Measurements from ENCODE around the gene UTP4.
"Not testable (repeated sequence)": the region's sequence is repeated elsewhere in the genome, so short reads cannot be mapped to it uniquely, and the experiment has no call there.

The UTP4 gene

DNA sequence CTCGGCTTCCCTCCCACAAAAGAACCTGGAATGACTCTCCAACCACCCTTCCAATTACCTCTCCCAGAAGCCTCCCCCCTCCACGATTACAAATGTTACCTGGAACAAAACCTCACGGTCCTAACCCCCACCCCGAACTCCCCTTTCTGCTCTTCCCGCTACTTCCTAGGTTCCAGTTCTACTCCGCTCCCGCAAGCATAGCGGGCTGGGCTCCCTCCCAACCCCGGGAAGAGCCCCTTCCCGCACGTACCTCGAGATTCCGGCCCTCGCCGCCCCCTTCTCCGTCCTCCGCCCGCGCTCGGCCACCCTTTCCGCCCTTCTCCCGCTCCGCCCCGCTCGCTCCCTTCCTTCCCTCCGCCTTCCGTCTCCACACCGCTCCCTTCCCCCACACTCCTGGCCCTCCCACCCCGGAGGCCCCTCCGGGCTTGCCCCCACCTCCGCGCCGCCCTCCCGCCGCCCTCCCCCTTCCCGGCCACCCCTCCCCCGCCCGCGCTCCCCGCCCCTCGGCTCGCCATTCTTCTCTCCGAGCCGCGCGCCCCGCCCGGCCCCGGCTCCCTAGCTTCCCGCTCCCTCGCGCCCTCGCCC is 518 bp upstream of the UTP4 start:
- DNase-seq, result peak; percentile 86

DNA sequence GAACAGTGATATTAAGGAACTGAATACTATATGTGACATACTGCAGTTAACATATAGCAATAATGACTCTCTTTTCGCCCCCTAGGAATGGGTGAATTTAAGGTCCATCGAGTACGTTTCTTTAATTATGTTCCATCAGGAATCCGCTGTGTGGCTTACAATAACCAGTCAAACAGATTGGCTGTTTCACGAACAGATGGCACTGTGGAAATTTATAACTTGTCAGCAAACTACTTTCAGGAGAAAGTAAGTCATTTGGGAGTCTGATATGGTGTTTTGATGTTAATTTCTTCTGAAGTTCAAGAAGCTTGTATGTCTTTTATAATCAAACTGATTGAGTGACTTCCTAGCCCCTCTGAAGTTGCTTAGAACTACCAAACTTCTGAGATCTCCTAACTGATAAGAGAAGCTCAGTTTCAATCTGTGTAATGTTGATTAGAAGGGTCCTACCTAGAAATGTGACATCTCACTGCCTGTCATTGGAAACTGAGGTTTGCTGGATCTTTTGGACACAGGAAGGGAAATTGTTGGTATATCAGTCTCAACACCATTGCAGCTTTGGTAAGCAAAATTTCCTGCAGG is 1.0 kb downstream of the UTP4 start:
- DNase-seq, result no peak

DNA sequence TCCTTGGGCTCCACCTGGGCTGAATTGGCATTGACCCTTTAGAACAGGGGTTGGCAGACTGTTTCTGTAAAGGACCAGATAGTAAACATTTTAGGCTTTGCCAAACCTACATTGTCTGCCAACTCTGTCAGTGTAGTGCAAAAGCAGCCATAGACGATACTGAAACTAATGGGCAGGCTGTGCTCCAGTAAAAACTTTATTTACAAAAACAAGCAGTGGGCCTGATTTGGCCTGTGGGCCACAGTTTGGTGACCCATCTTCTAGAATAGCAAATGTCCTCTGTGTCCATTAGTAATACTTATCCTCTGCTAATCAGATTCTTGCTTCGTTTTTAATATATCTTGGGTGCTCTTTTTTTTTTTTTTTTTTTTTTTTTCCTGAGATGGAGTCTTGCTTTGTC is 6.2 kb downstream of the UTP4 start:
- DNase-seq, result no peak

DNA sequence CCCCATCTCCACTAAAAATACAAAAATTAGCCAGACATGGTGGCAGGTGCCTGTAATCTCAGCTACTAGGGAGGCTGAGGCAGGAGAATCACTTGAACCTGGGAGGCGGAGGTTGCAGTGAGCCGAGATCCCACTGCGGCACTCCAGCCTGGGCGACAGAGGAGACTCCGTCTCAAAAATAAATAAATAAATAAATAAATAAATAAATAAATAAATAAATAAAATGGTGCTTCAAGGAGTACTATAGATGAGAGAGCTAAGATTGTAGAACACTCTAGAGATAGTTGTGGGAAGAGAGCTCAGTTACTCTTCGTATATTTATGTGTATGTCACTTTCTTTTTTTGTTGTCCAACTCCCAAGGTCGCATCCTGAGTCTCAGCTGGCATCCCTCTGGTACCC is 7.0 kb downstream of the UTP4 start:
- DNase-seq, result not testable (repeated sequence)

DNA sequence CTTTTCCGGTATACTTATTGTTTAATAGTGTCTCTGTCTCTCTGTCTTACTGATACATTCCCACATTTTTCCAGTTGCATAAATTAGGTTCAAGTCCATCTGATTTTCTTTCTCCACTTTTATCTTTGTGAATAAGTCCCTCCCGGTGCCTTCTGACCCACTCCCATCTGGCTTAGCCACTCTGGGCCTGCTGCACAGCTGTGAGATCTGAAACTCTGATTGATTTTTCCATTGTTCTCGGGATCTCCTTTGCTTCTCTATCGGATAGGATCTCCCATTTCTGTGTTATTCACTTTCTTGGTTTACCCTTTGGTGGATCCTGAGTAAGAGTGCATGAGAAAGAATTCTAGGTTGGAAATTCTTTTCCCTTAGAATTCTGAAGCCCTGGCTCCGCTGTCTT is 8.6 kb downstream of the UTP4 start:
- DNase-seq, result no peak

DNA sequence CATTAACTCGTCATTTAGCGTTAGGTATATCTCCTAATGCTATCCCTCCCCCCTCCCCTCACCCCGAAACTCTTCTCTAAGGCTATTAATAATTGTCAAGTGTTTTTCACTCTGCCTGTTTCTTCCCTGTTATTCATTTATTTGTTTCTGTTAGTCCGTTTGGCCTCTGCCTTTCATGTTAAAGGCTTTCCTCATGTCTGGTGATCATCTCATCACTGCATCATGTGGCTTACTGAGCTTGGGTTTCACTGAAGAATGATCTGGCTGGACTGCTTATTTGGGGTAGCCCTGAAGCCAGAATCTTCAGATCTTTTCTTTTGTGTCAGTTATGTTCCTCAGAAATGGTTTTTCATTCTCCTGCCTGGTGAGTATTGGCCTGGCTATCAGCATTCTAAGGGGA is 9.5 kb downstream of the UTP4 start:
- DNase-seq, result no peak

DNA sequence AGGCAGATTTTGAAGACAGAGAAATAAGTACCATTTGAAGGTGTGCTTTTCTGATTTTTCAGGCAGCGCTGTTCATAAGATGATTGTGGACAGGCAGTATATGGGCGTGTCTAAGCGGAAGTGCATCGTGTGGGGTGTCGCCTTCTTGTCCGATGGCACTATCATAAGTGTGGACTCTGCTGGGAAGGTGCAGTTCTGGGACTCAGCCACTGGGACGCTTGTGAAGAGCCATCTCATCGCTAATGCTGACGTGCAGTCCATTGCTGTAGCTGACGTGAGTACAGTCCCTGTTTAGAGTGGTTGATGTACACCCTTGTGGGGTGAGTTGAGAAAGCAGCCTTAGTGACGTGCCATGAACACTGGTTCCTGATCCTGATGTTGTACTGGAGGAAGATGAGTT is 10.7 kb downstream of the UTP4 start:
- no peak for DNase-seq

DNA sequence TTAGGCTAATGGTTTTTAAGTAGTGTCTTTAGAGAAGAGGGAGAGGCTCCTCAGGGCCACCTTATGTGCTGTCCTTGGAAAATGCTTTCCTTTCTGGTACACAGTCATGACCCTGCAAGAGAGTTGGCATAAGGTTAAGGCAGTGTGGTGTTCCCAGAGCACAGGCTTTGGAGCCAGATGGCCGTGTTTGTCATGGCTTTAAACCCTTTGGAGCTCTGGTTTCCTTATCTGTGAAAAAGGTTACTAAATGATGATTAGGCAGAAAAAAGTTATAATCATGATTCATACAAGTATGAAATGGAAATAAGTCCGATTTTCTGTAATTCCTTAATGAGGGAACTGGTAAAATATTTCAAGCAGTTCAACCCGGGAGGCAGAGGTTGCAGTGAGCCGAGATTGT is 13.2 kb downstream of the UTP4 start:
- no peak for DNase-seq

DNA sequence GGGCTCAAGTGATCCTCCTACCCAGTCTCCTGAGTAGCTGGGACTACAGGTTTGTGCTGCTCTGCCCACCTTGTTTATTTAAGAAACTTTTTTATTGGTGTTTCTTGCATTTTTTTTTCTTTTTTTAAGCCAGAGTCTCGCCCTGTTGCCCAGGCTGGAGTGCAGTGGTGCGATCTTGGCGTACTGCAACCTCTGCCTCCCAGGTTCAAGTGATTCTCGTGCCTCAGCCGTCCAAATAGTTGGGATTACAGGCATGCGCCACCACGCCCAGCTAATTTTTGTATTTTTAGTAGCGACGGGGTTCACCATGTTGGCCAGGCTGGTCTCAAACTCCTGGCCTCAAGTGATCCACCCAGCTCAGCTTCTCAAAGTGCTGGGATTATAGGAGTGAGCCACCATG is 17.2 kb downstream of the UTP4 start:
- DNase-seq, result not testable (repeated sequence)

DNA sequence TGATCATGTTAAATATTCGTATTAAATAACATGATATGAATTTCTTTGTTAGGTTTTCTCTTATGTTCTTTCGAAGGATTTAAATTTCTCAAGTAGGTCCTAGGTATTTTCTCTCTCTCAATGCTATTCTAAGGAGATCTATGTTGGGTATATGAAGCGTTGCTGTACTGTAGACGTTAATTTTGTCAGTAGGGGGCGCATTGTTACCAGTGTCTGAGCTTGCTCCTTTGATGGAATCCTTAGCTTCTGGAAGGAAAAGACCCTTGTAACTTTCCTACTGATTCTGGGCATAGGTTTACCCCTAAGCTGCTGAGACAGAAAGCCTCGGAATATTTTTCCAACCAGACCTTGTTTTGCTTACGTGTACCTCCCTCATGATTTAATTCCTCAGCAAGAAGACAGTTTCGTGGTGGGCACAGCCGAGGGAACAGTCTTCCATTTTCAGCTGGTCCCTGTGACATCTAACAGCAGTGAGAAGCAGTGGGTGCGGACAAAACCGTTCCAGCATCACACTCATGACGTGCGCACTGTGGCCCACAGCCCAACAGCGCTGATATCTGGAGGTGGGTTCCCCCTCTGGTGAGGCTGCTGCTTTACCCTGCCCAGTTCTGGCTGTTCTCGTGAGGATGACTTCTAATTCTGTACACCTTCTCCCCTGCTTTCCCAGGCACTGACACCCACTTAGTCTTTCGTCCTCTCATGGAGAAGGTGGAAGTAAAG is 17.9 kb downstream of the UTP4 start:
- peak; percentile 76 for DNase-seq

DNA sequence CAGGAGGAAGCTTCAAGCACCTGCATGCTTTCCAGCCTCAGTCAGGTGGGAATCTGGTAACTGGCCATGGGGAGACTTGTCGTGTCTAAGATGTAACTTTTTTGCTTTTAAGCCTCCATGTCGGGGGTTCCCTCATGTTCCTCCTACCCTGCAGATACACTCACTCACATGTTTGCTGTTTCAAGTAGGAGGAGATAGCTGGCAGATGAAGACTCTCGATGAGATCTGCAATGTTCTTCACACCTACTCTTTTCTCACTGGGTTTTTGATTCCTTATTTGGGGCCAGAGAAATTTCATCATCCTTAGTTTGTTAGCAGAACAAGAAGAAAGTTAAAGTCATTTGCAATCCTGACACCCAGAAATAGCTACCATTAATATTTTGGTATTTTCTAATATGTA is 24.7 kb downstream of the UTP4 start:
- DNase-seq, result no peak

DNA sequence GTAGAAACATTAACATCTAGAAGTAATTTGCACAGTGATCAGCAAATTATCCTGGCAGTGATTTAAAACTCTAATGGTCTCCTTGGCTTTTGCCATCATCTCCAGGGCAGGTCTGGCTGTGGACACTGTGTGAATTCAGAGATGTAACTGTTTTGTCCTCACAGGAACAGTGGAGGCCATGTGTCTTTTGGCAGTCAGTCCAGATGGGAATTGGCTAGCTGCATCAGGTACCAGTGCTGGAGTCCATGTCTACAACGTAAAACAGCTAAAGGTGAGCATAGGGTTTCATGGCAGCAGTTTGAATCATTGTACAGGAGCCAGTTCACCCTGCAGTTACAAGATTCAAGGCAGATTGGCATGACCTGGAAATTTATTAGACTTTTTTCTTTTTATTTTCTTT is 27.7 kb downstream of the UTP4 start:
- no peak for DNase-seq

DNA sequence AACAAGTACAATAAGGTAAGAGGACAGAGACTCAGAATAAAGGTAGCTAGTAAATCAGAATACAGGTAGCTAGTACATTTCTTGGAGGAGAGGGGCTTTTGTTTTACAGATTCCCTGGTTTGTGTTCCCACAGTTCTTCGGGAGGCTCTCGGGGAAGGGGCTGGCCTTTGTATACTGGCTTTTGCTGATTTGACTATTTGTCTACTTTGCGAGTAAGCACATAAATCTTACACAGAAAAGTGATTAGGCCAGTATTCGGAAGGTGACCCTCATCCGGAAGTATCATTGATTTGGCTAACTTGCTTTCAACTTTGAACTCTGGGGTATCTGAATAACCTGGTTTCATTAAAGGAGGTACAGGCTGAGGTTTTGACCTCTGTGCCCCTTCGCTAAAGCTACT is 33.1 kb downstream of the UTP4 start:
- no peak for DNase-seq

DNA sequence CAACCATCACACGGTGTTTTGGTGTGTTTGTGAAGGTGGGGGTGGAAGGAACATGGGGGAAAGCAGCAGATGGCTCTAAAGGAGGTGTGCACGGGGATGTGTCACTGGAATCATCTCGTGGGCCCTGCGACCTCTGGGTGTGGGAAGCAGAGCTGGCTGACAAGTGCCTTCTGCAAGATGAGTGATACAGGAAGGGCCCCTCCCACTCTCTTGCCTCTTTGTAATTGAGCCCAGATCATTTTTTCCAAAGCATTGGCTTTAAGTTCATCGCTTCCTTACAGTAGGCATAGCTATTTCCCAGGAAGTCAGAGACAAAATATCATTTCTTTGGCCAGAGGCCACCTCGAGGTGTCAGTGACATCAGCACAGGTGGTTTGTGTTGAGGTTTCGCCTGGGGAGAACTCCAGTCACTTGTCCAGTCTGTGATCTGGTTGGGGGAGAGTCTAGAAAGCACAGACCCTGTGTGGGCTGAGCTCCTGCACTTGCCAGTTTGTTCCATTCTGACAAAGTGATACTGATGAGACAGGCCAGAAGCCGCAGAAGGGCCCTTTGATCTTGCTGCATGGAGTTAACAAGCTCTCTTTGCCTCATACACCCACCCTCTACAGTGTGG is 33.9 kb downstream of the UTP4 start:
- peak; percentile 69 for DNase-seq

DNA sequence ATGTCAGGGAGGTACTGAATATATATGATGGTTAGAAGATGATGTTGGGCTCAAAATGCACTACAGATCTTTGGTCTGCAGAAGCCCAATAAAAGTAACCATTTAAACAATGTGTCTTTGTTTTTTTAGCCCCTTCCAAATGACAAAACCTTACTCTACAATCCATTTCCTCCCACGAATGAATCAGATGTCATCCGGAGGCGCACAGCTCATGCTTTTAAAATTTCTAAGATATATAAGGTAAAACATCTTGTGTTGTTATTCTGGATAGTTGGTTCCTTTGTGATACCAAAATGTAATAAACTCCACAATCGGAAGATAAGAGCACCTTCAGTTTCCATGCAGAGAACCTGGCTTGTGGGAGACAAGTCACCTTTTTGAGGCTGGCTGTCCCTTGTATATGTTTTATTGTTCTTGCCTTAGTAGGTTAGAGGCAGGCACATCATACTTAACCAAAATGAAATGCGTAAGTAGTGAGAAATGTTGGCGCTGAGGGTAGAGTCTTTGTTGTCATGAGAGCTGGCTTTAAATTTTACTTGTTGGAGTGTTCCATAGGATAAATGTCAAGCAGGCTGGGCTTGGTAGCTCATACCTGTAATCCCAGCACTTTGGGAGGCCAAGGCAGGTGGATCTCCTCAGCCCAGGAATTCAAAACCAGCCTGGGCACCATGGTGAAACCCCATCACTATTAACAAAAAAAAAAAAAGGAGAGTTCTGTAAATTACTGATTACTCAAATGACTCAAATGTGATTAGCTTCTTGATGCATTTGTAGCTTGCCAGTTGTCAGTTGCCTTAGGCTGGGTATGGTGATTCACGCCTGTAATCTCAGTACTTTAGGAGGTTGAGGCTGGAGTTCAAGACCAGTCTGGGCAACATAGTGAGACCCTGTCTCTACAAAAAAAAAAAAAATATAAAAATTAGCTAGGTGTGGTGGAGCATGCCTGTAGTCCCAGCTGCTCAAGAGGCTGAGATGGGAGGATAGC is 34.8 kb downstream of the UTP4 start:
- DNase-seq, result peak; percentile 52

DNA sequence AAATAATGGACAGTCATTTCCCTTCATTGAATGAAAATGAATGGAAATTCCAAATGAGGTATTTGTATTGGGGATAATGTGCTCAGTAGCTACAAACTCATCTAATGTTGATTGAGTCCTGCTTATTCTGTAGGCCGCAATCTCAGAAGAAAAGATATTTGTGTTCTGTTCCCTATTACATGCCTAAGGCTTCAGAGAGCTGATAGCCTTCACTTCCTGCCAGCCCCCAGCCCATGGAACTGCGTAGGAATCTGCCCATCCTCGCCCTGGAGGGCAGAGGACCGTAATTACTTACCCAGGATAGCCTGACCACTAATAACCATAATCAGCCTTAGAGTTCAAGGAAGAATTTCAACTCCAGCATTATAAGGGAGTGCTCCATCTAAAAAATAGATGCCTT is 36.6 kb downstream of the UTP4 start:
- no peak for DNase-seq

DNA sequence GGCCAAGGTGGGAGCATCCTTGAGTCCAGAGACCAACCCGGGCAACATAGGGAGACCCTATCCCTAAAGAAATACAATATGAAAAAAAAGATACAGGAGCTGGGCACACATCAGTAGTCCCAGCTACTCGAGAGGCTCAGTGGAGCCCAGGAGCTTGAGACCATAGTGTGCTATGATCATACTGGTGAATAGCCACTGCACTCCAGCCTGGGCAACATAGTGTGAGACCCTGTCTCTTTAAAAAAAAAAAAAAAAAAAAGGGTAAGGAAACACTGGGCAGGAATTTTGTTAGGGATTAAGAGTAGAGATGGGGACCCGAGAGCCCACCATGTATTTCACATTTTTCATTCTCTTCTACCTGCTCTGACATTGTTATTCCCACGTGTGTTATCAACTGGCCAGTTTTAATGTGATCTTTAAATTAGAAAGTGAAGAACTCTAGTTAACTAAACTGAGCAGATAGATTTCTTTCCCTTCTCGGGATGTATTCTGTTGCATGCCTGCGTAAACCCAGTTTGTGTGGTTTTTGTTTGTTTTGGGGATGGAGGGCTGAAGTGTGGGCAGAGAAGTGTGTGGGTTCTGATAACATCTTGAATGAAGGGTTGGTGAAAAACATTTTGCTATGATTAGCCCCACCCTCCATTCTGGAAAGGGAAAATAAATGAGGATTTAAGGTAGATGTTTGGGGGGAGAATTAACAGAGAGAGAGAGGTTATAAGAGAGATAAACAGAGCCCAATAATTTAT is 37.3 kb downstream of the UTP4 start:
- no peak for DNase-seq

DNA sequence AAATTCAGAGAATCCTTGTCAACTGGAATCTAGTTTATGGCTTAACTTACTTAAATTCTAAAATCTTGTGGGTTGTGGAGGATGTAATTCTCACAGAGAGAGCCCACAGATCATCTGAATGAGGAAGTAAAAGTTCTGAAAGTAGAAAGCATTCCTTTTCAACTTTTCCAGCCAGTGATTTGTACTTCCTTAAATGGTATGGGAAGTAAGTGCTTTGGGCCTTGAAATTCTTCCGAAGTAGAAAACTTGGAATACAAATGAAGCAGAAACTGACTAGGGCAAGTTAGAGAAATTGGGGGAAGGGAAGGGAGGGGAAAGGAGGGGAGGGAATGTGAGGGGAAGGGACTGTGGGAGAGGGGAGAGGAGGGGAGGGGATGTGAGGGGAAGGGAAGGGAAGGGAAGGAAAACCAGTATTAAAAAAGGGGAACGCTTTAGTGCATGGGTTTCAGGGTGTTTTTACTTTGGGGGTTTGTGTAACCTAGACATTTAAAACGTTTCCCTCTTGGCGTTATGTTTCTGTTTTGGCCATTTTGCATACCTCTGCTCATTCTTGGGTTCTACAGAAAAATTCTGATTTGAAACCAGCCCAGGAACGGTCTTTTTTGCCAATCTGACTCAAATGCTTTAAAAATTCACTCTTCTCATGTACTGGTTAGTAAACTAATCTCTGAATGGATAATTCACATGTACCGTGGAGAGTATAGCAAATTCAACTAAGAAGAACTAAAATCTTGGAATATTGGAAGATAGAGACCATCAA is 39.1 kb downstream of the UTP4 start:
- no peak for DNase-seq

DNA sequence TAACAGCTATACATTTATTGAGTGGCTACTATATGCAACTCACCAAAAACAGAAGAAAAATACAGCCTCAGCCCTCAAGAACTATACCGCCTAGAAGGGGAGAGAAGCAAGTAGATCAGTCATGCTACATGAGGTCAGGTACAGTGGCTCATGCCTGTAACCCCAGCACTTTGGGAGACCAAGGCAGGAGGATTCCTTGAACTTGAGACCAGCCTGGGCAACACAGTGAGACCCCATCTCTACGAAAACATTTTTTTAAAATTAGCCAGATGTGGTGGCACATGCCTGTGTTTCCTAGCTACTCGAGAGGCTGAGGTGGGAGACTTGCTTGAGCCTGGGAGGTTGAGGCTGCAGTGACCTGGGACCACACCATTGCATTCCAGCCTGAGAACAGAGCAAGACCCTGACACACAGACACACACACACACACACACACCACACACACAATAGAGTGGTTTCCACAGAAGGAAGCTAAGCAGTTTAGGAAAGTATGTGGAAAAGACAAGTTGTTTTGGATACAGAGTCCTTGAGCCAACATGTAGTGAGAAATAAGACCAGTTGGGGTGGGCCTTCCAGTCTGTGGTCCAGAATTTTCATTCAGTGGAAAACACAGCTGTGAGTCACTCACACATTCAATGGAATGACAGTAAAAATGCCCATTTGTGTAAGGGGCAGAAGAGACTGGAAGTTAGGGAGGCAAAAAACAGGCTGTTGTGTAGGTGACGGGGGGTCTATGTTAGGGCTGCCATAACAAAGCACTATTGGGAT is 43.8 kb downstream of the UTP4 start:
- DNase-seq, result peak; percentile 59

DNA sequence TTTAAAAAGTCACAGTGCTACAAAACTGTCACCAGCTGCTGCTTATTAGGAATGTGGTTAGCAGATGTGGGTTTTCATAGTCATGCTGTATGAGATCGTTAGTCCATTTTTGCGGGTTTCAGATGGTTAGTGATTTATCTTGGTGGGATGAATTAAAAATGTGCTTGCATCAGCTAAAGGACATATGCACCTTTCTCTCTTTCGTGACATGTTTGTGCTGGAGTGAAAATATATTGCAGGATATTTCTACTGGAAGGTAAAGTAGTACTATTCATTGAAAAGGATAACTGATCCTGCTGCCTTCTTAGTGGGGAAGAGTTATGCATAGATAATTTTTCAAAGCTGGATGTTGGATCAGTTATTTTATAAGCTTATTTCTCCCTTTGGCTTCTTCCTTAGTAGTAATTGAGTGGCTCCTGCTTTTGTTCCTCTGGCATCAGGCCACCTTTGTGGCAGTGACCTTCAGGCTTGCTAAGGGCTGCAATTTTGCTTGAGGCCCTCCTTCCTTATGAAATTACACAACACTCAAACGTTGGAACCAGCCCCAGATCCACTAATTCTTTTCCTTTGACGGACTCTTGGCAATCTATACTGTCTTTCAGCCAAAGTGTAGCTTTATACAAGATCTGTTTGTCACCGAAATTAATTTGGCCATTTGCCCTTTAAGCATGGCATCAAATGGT is 47.0 kb downstream of the UTP4 start:
- DNase-seq, result peak; percentile 88

Measured in EL (cell line).